ENCODE measurements around the gene CMSS1.

The CMSS1 gene

GRCh38 chr3:99825004-99825640, 7.5 kb downstream of the CMSS1 start:
- peak; percentile 33 for DNase-seq (ENCODE audit: low spot score)
- TF ChIP-seq CTCF (conservative IDR thresholded peaks at IDR 0.05; ENCODE audit: low read depth): no peak
- ChIA-PET POLR2A (ENCODE audit: low non-redundant PET) (no interaction called here), CTCF (no interaction called here)
- H3K27ac ChIP-seq: no peak overlapping the region

- no peak for TF ChIP-seq CTCF (conservative IDR thresholded peaks at IDR 0.05; ENCODE audit: low read depth)
- ChIA-PET CTCF (interaction anchor here (0.8 kb wide), 1 partner anchor 905 kb away, joined by 4 read pairs; no protein-coding TSS in a partner anchor), POLR2A (ENCODE audit: low non-redundant PET) (no interaction called here)
- no peak overlapping the region for H3K27ac ChIP-seq
- DNase-seq (ENCODE audit: low spot score): no peak
These were observed 12.2 kb downstream of the CMSS1 start for GRCh38 chr3:99829844-99830243.

- TF ChIP-seq CTCF (conservative IDR thresholded peaks at IDR 0.05; ENCODE audit: low read depth): no peak
These were observed 16.0 kb downstream of the CMSS1 start for GRCh38 chr3:99833617-99834205.

GRCh38 chr3:99834211-99834957, 16.7 kb downstream of the CMSS1 start:
- no peak for DNase-seq (ENCODE audit: low spot score)
- H3K27ac ChIP-seq: no peak overlapping the region
- TF ChIP-seq CTCF (conservative IDR thresholded peaks at IDR 0.05; ENCODE audit: low read depth): no peak
- CTCF ChIA-PET: no interaction called here
- POLR2A ChIA-PET (ENCODE audit: low non-redundant PET): interaction anchor here (1.1 kb wide), 1 partner anchor 17 kb away, joined by 3 read pairs; the partner anchor contains the start of gene CMSS1

More at GRCh38 chr3:99833617-99834205, 16.0 kb downstream of the CMSS1 start:
- ChIA-PET CTCF (interaction anchor here (0.6 to 2.7 kb wide), 2 partner anchors 255 to 420 kb away, joined by 3 to 18 read pairs; no protein-coding TSS in a partner anchor), POLR2A (ENCODE audit: low non-redundant PET) (interaction anchor here (1.1 kb wide), 1 partner anchor 16 kb away, joined by 3 read pairs; the partner anchor contains the start of gene CMSS1)
- DNase-seq (ENCODE audit: low spot score): no peak
- no peak overlapping the region for H3K27ac ChIP-seq

GRCh38 chr3:99836681-99837080, 19.0 kb downstream of the CMSS1 start:
- CTCF ChIA-PET: interaction anchor here (0.6 kb wide), 2 partner anchors 333 to 891 kb away, joined by 3 read pairs; no protein-coding TSS in a partner anchor
- TF ChIP-seq CTCF (conservative IDR thresholded peaks at IDR 0.05; ENCODE audit: low read depth): no peak
- no peak for DNase-seq (ENCODE audit: low spot score)
- POLR2A ChIA-PET (ENCODE audit: low non-redundant PET): no interaction called here
- no peak overlapping the region for H3K27ac ChIP-seq

GRCh38 chr3:99837715-99838114, 20.1 kb downstream of the CMSS1 start:
- no peak for DNase-seq (ENCODE audit: low spot score)
- POLR2A ChIA-PET (ENCODE audit: low non-redundant PET): no interaction called here
- TF ChIP-seq CTCF (conservative IDR thresholded peaks at IDR 0.05; ENCODE audit: low read depth): no peak
- CTCF ChIA-PET: no interaction called here
- H3K27ac ChIP-seq: no peak overlapping the region

Measured in RWPE1 (cell line).